ENCODE measurements around the gene BUD31. TPM values are rescaled to one million over a fixed set of nuclear protein-coding genes. Genes with fewer than 3 reads are reported as not detected.

The BUD31 gene
- total and polyA plus RNA-seq, 10 of the 15 experiments (the other 5 are each of a cell fraction or from before 2014, with no cell fraction given): 74.2 to 317 (median 130) TPM

- TF ChIP-seq NR2C2 (IDR thresholded peaks at IDR 0.05; ENCODE audit: borderline replicate concordance, control insufficient read depth, insufficient read length, low read depth): no peak
- TF ChIP-seq ZSCAN29 (IDR thresholded peaks at IDR 0.05): 0 out of 2 replicates have a peak, but pooled peaks have one; percentile 25
- no peak; the same call in 1 of the 2 replicates for TF ChIP-seq HDGF (IDR thresholded peaks at IDR 0.05)
- TF ChIP-seq, protein P1, sequence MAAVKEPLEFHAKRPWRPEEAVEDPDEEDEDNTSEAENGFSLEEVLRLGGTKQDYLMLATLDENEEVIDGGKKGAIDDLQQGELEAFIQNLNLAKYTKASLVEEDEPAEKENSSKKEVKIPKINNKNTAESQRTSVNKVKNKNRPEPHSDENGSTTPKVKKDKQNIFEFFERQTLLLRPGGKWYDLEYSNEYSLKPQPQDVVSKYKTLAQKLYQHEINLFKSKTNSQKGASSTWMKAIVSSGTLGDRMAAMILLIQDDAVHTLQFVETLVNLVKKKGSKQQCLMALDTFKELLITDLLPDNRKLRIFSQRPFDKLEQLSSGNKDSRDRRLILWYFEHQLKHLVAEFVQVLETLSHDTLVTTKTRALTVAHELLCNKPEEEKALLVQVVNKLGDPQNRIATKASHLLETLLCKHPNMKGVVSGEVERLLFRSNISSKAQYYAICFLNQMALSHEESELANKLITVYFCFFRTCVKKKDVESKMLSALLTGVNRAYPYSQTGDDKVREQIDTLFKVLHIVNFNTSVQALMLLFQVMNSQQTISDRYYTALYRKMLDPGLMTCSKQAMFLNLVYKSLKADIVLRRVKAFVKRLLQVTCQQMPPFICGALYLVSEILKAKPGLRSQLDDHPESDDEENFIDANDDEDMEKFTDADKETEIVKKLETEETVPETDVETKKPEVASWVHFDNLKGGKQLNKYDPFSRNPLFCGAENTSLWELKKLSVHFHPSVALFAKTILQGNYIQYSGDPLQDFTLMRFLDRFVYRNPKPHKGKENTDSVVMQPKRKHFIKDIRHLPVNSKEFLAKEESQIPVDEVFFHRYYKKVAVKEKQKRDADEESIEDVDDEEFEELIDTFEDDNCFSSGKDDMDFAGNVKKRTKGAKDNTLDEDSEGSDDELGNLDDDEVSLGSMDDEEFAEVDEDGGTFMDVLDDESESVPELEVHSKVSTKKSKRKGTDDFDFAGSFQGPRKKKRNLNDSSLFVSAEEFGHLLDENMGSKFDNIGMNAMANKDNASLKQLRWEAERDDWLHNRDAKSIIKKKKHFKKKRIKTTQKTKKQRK (IDR thresholded peaks at IDR 0.05; ENCODE audit: low read depth, low read length): no peak
- TF ChIP-seq STAT1 (conservative IDR thresholded peaks at IDR 0.05): peak; percentile 97; the same call in 1 of the 2 replicates
- no peak for TF ChIP-seq MEF2A (IDR thresholded peaks at IDR 0.05; ENCODE audit: insufficient read depth, low read depth, low read length)
- TF ChIP-seq NR2C1 (IDR thresholded peaks at IDR 0.05): peak; percentile 98
- 0 out of 2 replicates have a peak, but pooled peaks have one; percentile 20 for TF ChIP-seq TCF12 (IDR thresholded peaks at IDR 0.05; ENCODE audit: low read depth, low read length)
- no peak for TF ChIP-seq HDAC6 (IDR thresholded peaks at IDR 0.05; ENCODE audit: unreplicated experiment)
- TF ChIP-seq SMAD5 (IDR thresholded peaks at IDR 0.05; ENCODE audit: low read depth): peak; percentile 93
- TF ChIP-seq ASH2L (IDR thresholded peaks at IDR 0.05; ENCODE audit: borderline replicate concordance, low read depth): 0 out of 2 replicates have a peak, but pooled peaks have one; percentile 63
- peak; percentile 41; the same call in 1 of the 2 replicates for TF ChIP-seq ZBED1 (IDR thresholded peaks at IDR 0.05; ENCODE audit: borderline replicate concordance)
Measured at GRCh38 chr7:99408379-99409191, at the start of gene BUD31, which contains the start of gene PDAP1 (continued).
